ENCODE results near the gene KRT74. TPM values are rescaled to one million over a fixed set of nuclear protein-coding genes. Genes with fewer than 3 reads are reported as not detected.

The KRT74 gene
- total RNA-seq, 6 experiments from 2014 or later, result not detected

GRCh38 chr12:52590021-52590420, 16.4 kb upstream of the KRT74 start:
- no peak for TF ChIP-seq POLR2A (IDR thresholded peaks at IDR 0.05)
- TF ChIP-seq CTCF (IDR thresholded peaks at IDR 0.05), result no peak
- Histone ChIP-seq H3K27ac (no peak overlapping the region), H3K4me1 (no peaks in the 10 kb centered on the region), H3K36me3 (no peaks in the 10 kb centered on the region), H3K27me3 (no peaks in the 10 kb centered on the region), H3K9me3 (no peaks in the 10 kb centered on the region), H3K4me3 (no peak overlapping the region)
- 60% methylated on average over 1 of the region's 6 CpGs for WGBS (ENCODE audit: insufficient coverage, low coverage, low lambda C conversion rate, missing lambda C conversion rate)
- intact Hi-C loops (cut with DNase I), result no loop called here
- ATAC-seq, result no peak
- DNase-seq, result peak in 1 of 3 donors; percentile 23

- Histone ChIP-seq H3K9me3 (no peaks in the 10 kb centered on the region), H3K27me3 (no peaks in the 10 kb centered on the region), H3K4me1 (no peaks in the 10 kb centered on the region), H3K27ac (no peak overlapping the region), H3K36me3 (no peaks in the 10 kb centered on the region), H3K4me3 (no peak overlapping the region)
- DNase-seq (peak in 2 of 3 donors; percentile 35 to 36), ATAC-seq (no peak)
- WGBS (ENCODE audit: insufficient coverage, low coverage, low lambda C conversion rate, missing lambda C conversion rate), result 87% methylated on average over 5 of the region's 17 CpGs
- TF ChIP-seq POLR2A (IDR thresholded peaks at IDR 0.05) (no peak), CTCF (IDR thresholded peaks at IDR 0.05) (no peak)
- intact Hi-C loops (cut with DNase I), result loop anchor here in 1 of 2 donors (5.0 kb wide), 1 partner anchor 290 kb away; no protein-coding TSS in a partner anchor
Measured at GRCh38 chr12:52587563-52587962, 13.9 kb upstream of the KRT74 start.

GRCh38 chr12:52585946-52586345, 12.3 kb upstream of the KRT74 start:
- no peaks in the 10 kb centered on the region for H3K9me3 ChIP-seq
- H3K27ac ChIP-seq, result no peak overlapping the region
- H3K4me1 ChIP-seq, result no peaks in the 10 kb centered on the region
- no peak overlapping the region for H3K4me3 ChIP-seq
- intact Hi-C loops (cut with DNase I), result loop anchor here in 1 of 2 donors (5.0 kb wide), 1 partner anchor 291 kb away; no protein-coding TSS in a partner anchor
- H3K36me3 ChIP-seq, result no peaks in the 10 kb centered on the region
- WGBS (ENCODE audit: insufficient coverage, low coverage, low lambda C conversion rate, missing lambda C conversion rate), result 78% methylated on average over 6 of the region's 9 CpGs
- no peak for ATAC-seq
- TF ChIP-seq POLR2A (IDR thresholded peaks at IDR 0.05) (no peak), CTCF (IDR thresholded peaks at IDR 0.05) (no peak)
- H3K27me3 ChIP-seq, result no peaks in the 10 kb centered on the region
- DNase-seq, result peak in 2 of 3 donors; percentile 28 to 34

GRCh38 chr12:52585066-52585465, 11.4 kb upstream of the KRT74 start:
- H3K27ac ChIP-seq, result no peak overlapping the region
- no peak overlapping the region for H3K4me3 ChIP-seq
- DNase-seq (peak in 1 of 3 donors; percentile 23), ATAC-seq (no peak)
- no peaks in the 10 kb centered on the region for H3K4me1 ChIP-seq
- no peaks in the 10 kb centered on the region for H3K27me3 ChIP-seq
- H3K9me3 ChIP-seq, result no peaks in the 10 kb centered on the region
- TF ChIP-seq CTCF (IDR thresholded peaks at IDR 0.05) (no peak), POLR2A (IDR thresholded peaks at IDR 0.05) (no peak)
- WGBS (ENCODE audit: insufficient coverage, low coverage, low lambda C conversion rate, missing lambda C conversion rate), result 73% methylated on average over 2 of the region's 3 CpGs
- intact Hi-C loops (cut with DNase I), result loop anchor here in 1 of 2 donors (5.0 kb wide), 1 partner anchor 292 kb away; no protein-coding TSS in a partner anchor
- no peaks in the 10 kb centered on the region for H3K36me3 ChIP-seq
